Osteoblast (primary cell): ENCODE measurements around the gene VMAC. TPM values are rescaled to one million over a fixed set of nuclear protein-coding genes. Genes with fewer than 3 reads are reported as not detected.
A peak's percentile ranks its signal among the peaks of the same experiment; 100 is the strongest.

Source experiments
- DNase-seq: peaks from one replicate; pipeline ENCODE4 v3.0.0; 2011; ENCODE audit warnings: low spot score, mixed read lengths; ENCODE audit not compliant: insufficient read length; ENCODE audit errors: missing footprints
- H2AFZ ChIP-seq: 2 replicates; pipeline ENCODE4 v1.6.0; 2011; ENCODE audit warnings: mild to moderate bottlenecking, low read length
- H3K27ac ChIP-seq: 2 replicates; pipeline ENCODE4 v1.5.1; 2011; ENCODE audit warnings: mild to moderate bottlenecking, low read depth, low read length, moderate library complexity
- H3K27me3 ChIP-seq: 2 replicates; pipeline ENCODE4 v1.6.0; 2012; ENCODE audit warnings: mild to moderate bottlenecking, control low read depth, inconsistent platforms, low read length, moderate library complexity; ENCODE audit not compliant: insufficient read depth
- H3K36me3 ChIP-seq: 2 replicates; pipeline ENCODE4 v1.5.1; 2011; ENCODE audit warnings: mild to moderate bottlenecking, low read length, control low read depth, moderate library complexity; ENCODE audit not compliant: insufficient read depth
- H3K4me1 ChIP-seq: 2 replicates; pipeline ENCODE4 v1.5.1; 2011; ENCODE audit warnings: mild to moderate bottlenecking, low read length, control low read depth, moderate library complexity; ENCODE audit not compliant: insufficient read depth
- H3K4me2 ChIP-seq: 2 replicates; pipeline ENCODE4 v1.6.0; 2011; ENCODE audit warnings: mild to moderate bottlenecking, low read length; ENCODE audit not compliant: insufficient read depth
- H3K4me3 ChIP-seq: fragments of 200-600 bp; sonication (generic); 3 replicates; pipeline ENCODE4 v1.5.1; 2012; ENCODE audit warnings: mild to moderate bottlenecking, low read length, inconsistent platforms; ENCODE audit not compliant: insufficient read depth
- H3K79me2 ChIP-seq: 2 replicates; pipeline ENCODE4 v1.6.0; 2012; ENCODE audit warnings: mild to moderate bottlenecking, low read length, control low read depth, inconsistent platforms; ENCODE audit not compliant: insufficient read depth
- H3K9me3 ChIP-seq: 2 replicates; pipeline ENCODE4 v1.5.1; 2011; ENCODE audit warnings: low read depth, low read length, control low read depth
- H4K20me1 ChIP-seq: 2 replicates; pipeline ENCODE4 v1.6.0; 2012; ENCODE audit warnings: mild to moderate bottlenecking, low read length, control low read depth; ENCODE audit not compliant: insufficient read depth
- total RNA-seq: library from RNA; depleted of rRNA; stranded (reverse); fragments of >200 nt; gene quantifications from 2 replicates; pipeline ENCODE4 v1.2.3, GENCODE V29; 2012
- TF ChIP-seq, protein P1 (sequence below): IDR thresholded peaks from 2 replicates; pipeline ENCODE4 v1.5.1; 2011; ENCODE audit warnings: mild to moderate bottlenecking, low read depth, low read length, moderate library complexity; ENCODE audit errors: extremely low read depth

VMAC gene
- total RNA-seq, 1 donor, result 12.3 TPM

DNA sequence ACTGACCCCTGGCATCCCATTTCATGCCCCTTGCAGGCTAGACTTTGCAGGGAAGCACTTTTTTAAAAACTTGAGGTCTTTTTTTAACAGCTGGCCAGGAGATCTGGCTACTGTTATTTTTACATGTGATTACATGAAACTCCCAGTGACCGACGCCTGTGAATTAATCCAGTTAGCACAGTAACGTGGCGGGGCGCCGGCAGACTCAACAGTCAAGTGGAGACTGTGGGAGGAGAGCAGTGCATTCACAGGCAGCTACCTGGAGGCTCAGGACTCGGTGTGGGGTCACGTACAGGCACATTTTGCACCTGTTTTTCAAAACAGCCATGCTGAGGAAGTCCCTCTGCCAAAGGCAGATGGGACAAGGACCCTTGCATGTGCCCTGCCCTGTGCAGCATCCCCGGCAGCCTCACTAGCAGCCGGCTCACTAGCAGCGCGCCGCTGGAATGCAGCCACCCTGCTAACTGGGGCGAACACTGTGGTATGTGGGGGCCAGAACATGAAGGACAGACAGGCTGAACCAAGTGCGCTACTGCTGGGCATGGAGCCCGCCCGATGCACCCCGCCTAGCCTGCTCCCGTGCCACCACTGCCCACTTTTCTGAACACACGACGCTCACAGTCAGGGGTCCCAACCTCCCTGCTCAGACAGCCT is 28.1 kb downstream of the VMAC start:
- Histone ChIP-seq H3K27ac (no peak overlapping the region), H3K79me2 (peaks cover 30% of the 10 kb centered on the region), H3K36me3 (peaks cover 76% of the 10 kb centered on the region), H3K4me1 (peaks cover 17% of the 10 kb centered on the region), H2AFZ (no peak overlapping the region), H3K9me3 (no peaks in the 10 kb centered on the region), H4K20me1 (peaks cover 26% of the 10 kb centered on the region), H3K4me2 (no peak overlapping the region), H3K27me3 (no peaks in the 10 kb centered on the region), H3K4me3 (no peak overlapping the region)
- DNase-seq, result no peak
- TF ChIP-seq, protein P1, sequence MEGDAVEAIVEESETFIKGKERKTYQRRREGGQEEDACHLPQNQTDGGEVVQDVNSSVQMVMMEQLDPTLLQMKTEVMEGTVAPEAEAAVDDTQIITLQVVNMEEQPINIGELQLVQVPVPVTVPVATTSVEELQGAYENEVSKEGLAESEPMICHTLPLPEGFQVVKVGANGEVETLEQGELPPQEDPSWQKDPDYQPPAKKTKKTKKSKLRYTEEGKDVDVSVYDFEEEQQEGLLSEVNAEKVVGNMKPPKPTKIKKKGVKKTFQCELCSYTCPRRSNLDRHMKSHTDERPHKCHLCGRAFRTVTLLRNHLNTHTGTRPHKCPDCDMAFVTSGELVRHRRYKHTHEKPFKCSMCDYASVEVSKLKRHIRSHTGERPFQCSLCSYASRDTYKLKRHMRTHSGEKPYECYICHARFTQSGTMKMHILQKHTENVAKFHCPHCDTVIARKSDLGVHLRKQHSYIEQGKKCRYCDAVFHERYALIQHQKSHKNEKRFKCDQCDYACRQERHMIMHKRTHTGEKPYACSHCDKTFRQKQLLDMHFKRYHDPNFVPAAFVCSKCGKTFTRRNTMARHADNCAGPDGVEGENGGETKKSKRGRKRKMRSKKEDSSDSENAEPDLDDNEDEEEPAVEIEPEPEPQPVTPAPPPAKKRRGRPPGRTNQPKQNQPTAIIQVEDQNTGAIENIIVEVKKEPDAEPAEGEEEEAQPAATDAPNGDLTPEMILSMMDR, result no peak

DNA sequence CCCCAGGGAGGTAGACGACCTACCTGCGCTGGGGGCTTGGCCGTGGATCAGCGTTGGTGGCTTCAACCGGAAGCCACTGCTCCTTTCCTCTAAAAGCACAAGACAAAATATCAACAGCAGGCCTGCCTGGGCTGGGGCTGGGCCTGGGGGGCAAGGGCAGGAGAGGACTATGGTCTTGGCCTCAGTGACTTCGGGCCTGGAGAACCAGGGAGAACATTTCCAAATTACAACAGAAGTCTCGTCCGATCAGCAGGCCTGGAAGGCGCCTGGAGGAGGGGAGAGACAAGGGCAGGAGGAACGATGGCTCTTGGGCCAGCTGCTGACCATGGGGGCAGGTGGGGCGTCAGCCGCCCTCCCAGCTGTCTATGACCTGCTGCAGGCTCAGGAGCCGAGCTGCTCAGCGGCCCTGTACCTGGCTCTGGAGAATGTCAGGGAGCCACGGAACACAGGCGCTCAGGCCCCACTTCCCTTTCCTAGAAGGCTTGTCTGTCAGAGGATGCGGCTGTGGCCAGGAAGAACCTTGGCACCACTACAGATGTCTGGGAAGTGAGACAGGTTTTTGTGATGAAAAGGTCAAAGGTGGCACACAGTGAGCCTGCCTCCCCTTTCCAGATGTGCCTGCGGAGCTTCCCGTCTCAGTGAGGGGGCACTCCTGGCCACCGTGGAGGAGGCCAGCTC is 28.9 kb downstream of the VMAC start:
- TF ChIP-seq, protein P1, result no peak
- Histone ChIP-seq H3K27me3 (no peaks in the 10 kb centered on the region), H3K4me2 (no peak overlapping the region), H3K4me1 (peaks cover 17% of the 10 kb centered on the region), H3K79me2 (peaks cover 33% of the 10 kb centered on the region), H4K20me1 (peaks cover 28% of the 10 kb centered on the region), H2AFZ (no peak overlapping the region), H3K36me3 (peaks cover 72% of the 10 kb centered on the region), H3K4me3 (no peak overlapping the region), H3K9me3 (no peaks in the 10 kb centered on the region), H3K27ac (peak overlapping the region; percentile 78)
- DNase-seq, result no peak

DNA sequence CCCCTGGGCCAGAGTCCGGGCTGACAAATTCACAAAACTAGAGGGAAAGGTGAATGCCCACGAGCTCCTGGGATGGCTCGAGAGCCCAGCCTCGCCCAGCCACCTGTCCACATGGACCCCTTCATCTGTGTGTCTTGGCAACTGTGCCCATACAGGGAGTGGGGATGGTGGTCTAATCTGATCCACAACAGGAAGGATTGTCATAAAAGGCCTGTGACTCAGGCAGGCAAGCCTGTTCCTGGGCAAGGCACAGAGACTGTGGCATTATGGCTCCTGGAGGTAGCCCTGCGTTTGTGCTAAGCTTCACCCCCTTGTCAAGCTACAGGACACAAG is 29.4 kb downstream of the VMAC start:
- no peaks in the 10 kb centered on the region for H3K9me3 ChIP-seq
- no peak overlapping the region for H2AFZ ChIP-seq
- DNase-seq, result no peak
- H3K4me2 ChIP-seq, result no peak overlapping the region
- H3K36me3 ChIP-seq, result peaks cover 67% of the 10 kb centered on the region
- H3K4me3 ChIP-seq, result no peak overlapping the region
- H3K79me2 ChIP-seq, result peaks cover 33% of the 10 kb centered on the region
- H3K27ac ChIP-seq, result peak overlapping the region; percentile 78
- TF ChIP-seq, protein P1, result no peak
- H3K27me3 ChIP-seq, result no peaks in the 10 kb centered on the region
- H3K4me1 ChIP-seq, result peaks cover 17% of the 10 kb centered on the region
- peaks cover 28% of the 10 kb centered on the region for H4K20me1 ChIP-seq

DNA sequence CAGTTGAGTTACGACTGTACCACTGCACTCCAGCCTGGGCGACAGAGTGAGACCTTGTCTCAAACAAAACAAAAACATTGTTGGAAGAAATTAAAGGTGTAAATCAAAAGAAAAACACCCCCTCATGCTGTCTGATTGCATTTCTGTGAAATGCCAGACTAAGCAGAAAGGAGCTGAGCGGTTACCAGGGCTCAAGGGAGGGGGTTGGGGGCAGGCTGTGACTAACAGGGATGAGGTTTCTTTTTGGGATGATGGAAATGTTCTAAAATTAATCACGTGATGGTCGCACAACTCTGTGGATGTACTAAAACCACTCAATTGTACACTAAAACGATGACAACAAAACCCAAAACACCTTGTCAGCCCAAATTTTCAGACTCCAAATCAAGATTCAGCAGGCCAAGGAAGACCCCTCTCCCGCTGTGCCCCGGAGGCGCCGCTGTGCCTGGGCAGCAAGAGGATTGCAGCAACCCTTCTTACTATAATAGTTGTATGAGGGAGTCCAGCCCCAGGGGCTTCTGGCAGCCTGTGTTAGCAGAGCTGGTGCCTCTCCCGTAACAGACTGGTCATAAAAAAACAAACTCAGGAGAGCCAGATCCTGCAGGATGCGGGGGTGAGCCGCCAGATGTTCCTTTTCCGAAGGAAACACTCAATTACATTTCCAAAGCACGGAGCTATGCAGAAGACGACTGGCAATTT is 30.3 kb downstream of the VMAC start:
- peak; percentile 94 for DNase-seq
- Histone ChIP-seq H3K4me1 (peaks cover 17% of the 10 kb centered on the region), H4K20me1 (peaks cover 28% of the 10 kb centered on the region), H3K27ac (peak overlapping the region; percentile 78), H3K27me3 (no peaks in the 10 kb centered on the region), H3K36me3 (peaks cover 64% of the 10 kb centered on the region), H2AFZ (no peak overlapping the region), H3K79me2 (peaks cover 36% of the 10 kb centered on the region), H3K4me3 (peak overlapping the region; percentile 35), H3K4me2 (peak overlapping the region; percentile 28), H3K9me3 (no peaks in the 10 kb centered on the region)
- TF ChIP-seq, protein P1, result no peak
